Pancreas (tissue), 10 donors: ENCODE measurements around the gene KAT6B. TPM values are rescaled to one million over a fixed set of nuclear protein-coding genes. Genes with fewer than 3 reads are reported as not detected.

Experiments used
- ATAC-seq, 4 donors: fragments of 200-7000 bp; cut with Tn5 transposase; one replicate each; pipeline versions ENCODE4 v1.8.0 to v1.9.1; 2020; ENCODE audit warnings: mild to moderate bottlenecking in 4 of 4, moderate library complexity in 4 of 4
- DNase-seq, 6 donors: peaks; one replicate each; pipeline ENCODE4 v3.0.0-alpha.2; 2020
- FAIRE-seq: peaks from 2 replicates; lab custom pipeline; 2012; peaks lifted over from hg19 to GRCh38; lab: Jason Lieb, UNC
- H3K27ac ChIP-seq, 4 donors: fragments of 200-600 bp; sonication (generic); 1 replicate in 3 of 4; 2 replicates in 1 of 4; pipeline versions ENCODE4 v1.5.0 to v1.8.0; 2020
- H3K27me3 ChIP-seq, 4 donors: fragments of 200-600 bp; one replicate each; pipeline ENCODE4 v1.8.0; 2021
- H3K36me3 ChIP-seq, 3 donors: fragments of 200-600 bp; sonication (generic) in 1 of 3; one replicate each; pipeline versions ENCODE4 v1.5.0 to v1.8.0; 2020 to 2021
- H3K4me1 ChIP-seq, 3 donors: fragments of 200-600 bp; one replicate each; pipeline ENCODE4 v1.8.0; 2021
- H3K4me3 ChIP-seq, 4 donors: fragments of 200-600 bp; sonication (generic) in 2 of 4; one replicate each; pipeline versions ENCODE4 v1.5.0 to v1.8.0; 2020 to 2021
- H3K9me3 ChIP-seq, 4 donors: fragments of 200-600 bp; one replicate each; pipeline ENCODE4 v1.8.0; 2021
- WGBS, 2 donors: extraction: QIAGEN DNeasy Blood & Tissue Kit; methylation state at CpG; one replicate each; pipeline ENCODE4 v1.1.7; 2013; 5-methylcytosine and 5-hydroxymethylcytosine counted together
- intact Hi-C, 3 donors: fragments of 100-400 bp; cut with DNase I; formaldehyde crosslinking; loops; one replicate each; pipeline versions ENCODE4 v1.11.1 to v1.14.2; 2022
- polyA plus RNA-seq, 2 donors: library from polyadenylated mRNA; stranded (reverse); fragments of 200-250 nt; gene quantifications; one replicate each; pipeline ENCODE4 v1.2.3, GENCODE V29; 2013
- total RNA-seq, 6 donors: library from RNA; stranded (reverse); fragmentation: NEBNext Ultra II Directional in 4 of 6; extraction: Animal tissue kit (Norgen Biotek cat#: 25700) in 4 of 6; gene quantifications; one replicate each; pipeline versions ENCODE4 v1.2.1 to v1.2.4, GENCODE V29; 2021 to 2023
- TF ChIP-seq, protein P1 (sequence below), 4 donors: fragments of 200-600 bp; sonication (generic) in 3 of 4; IDR thresholded peaks; one replicate each; pipeline versions ENCODE4 v1.5.0 to v1.8.0; 2021; ENCODE audit warnings: antibody characterized with exemption in 4 of 4
- donor health status: healthy with polysubstance abuse.
- donor health status: DM: no; HTN: no; CAD: no; lungs with moderate emphysema.
- donor health status: DM: no; HTN: no; CAD: no.
- donor health status: control.
- donor health status: control.
- donor health status: Bipolar disorder and iron deficiency.
- donor health status: DM: yes; HTN: yes; CAD: no.
- donor health status: DM: no; HTN: no; CAD: no.
- donor health status: DM: no; HTN: no; CAD: no.
- donor health status: DM: yes; HTN: yes; CAD: no.

Gene KAT6B
- total and polyA plus RNA-seq, 8 donors = 7.6 to 28.6 (median 18.1) TPM

DNA sequence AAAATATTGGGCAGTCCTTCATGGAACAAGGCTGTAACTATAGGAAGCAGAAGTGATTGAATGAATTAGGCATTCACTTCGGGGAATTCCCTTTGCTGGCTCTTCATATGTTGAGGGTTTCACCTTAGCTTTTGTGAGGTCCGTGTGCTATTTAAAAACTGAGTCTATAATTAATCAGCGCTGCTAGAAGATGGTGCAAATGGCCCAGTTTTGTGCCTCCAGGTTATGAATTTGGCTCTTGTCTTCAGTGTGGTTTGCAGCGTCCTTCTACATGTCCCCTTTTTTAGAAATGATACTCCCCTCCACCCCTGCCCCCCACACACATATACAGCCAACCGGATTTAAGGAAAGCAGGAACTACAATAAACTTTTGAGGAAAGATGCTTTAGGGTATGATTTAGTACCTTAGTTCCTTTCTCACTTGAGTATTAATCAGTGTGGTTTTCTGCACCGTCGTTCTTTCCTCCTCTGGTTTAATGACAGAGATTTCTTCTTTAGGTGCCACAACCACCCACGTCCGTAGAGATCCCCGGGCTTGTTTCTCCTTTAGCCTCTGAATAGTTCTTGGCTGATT is 174.4 kb downstream of the KAT6B start:
- TF ChIP-seq, protein P1, sequence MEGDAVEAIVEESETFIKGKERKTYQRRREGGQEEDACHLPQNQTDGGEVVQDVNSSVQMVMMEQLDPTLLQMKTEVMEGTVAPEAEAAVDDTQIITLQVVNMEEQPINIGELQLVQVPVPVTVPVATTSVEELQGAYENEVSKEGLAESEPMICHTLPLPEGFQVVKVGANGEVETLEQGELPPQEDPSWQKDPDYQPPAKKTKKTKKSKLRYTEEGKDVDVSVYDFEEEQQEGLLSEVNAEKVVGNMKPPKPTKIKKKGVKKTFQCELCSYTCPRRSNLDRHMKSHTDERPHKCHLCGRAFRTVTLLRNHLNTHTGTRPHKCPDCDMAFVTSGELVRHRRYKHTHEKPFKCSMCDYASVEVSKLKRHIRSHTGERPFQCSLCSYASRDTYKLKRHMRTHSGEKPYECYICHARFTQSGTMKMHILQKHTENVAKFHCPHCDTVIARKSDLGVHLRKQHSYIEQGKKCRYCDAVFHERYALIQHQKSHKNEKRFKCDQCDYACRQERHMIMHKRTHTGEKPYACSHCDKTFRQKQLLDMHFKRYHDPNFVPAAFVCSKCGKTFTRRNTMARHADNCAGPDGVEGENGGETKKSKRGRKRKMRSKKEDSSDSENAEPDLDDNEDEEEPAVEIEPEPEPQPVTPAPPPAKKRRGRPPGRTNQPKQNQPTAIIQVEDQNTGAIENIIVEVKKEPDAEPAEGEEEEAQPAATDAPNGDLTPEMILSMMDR (IDR thresholded peaks at IDR 0.05) = no peak
- no peak for FAIRE-seq

DNA sequence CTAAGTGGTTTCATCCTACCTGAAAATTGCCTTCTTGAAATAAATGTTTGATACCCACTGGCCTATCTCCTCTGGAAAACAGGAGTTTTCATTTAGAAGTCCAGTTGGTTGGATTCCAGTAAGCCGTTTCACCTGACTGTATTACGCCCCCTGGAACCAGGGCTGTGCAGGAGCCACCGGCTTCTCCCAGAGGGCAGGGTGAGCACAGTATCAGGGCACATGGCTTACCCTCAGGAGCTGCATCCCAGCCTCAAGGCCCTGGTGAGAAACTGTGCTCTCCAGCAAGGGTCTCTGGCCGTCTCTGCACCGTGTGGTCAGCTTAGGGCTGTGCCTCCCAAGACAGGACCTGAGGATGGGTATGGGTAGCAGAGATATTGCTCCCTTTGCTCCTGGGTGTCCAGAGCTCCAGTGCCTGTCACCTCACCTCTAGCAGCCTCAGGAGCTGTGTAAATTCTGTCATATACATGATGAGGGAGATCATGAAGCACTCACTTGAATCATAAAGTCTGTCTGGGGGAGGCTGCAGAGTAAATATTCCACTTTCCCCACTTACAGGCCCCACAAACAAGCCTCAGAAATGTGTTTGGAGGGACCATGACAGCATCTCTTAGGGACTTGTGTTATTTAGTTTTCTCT is 175.4 kb downstream of the KAT6B start:
- no peak overlapping the region for H3K4me3 ChIP-seq
- no peak overlapping the region for H3K27ac ChIP-seq
- TF ChIP-seq, protein P1 (IDR thresholded peaks at IDR 0.05) = no peak
- no peak for ATAC-seq
- no peak for DNase-seq
- no peaks in the 10 kb centered on the region for H3K27me3 ChIP-seq
- FAIRE-seq = no peak
- intact Hi-C loops = no loop called here
- H3K36me3 ChIP-seq = peaks cover 0 to 3% (median 0%) of the 10 kb centered on the region in 3 donors
- H3K4me1 ChIP-seq = no peaks in the 10 kb centered on the region
- no peaks in the 10 kb centered on the region for H3K9me3 ChIP-seq
- WGBS, 2 donors = 88 to 89% methylated on average over 5 of the region's 5 CpGs

More for the DNA sequence above, 174.4 kb downstream of the KAT6B start:
- Histone ChIP-seq H3K36me3 (peaks cover 0 to 3% (median 0%) of the 10 kb centered on the region in 3 donors), H3K9me3 (no peaks in the 10 kb centered on the region), H3K4me1 (no peaks in the 10 kb centered on the region), H3K27ac (no peak overlapping the region), H3K4me3 (no peak overlapping the region), H3K27me3 (no peaks in the 10 kb centered on the region)
- intact Hi-C loops = no loop called here
- ATAC-seq (no peak), DNase-seq (no peak)
- 90 to 92% methylated on average over 10 of the region's 10 CpGs for WGBS, 2 donors

DNA sequence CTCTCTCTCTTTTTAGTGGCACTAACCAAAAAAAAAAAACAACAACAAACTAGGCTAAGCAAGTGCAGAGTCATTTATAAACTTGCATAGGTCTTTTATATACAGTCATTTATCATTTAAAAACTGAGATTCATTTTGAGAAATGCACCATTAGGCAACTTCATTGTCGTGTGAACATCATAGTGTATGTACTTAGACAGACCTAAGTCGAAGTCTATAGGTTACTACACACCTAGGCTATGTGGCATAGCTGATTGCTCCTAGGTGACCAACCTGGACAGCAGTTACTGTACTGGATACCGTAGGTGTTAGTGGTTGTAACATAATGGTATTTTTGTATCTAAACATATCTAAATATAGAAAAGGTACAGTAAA is 175.9 kb downstream of the KAT6B start:
- DNase-seq = no peak
- no peaks in the 10 kb centered on the region for H3K4me1 ChIP-seq
- no peak overlapping the region for H3K4me3 ChIP-seq
- no peaks in the 10 kb centered on the region for H3K27me3 ChIP-seq
- no peaks in the 10 kb centered on the region for H3K9me3 ChIP-seq
- TF ChIP-seq, protein P1 (IDR thresholded peaks at IDR 0.05) = no peak
- FAIRE-seq = no peak
- peaks cover 0 to 3% (median 0%) of the 10 kb centered on the region in 3 donors for H3K36me3 ChIP-seq
- ATAC-seq = no peak
- intact Hi-C loops = no loop called here
- 96 to 98% methylated on average over 3 of the region's 3 CpGs for WGBS, 2 donors
- H3K27ac ChIP-seq = no peak overlapping the region

DNA sequence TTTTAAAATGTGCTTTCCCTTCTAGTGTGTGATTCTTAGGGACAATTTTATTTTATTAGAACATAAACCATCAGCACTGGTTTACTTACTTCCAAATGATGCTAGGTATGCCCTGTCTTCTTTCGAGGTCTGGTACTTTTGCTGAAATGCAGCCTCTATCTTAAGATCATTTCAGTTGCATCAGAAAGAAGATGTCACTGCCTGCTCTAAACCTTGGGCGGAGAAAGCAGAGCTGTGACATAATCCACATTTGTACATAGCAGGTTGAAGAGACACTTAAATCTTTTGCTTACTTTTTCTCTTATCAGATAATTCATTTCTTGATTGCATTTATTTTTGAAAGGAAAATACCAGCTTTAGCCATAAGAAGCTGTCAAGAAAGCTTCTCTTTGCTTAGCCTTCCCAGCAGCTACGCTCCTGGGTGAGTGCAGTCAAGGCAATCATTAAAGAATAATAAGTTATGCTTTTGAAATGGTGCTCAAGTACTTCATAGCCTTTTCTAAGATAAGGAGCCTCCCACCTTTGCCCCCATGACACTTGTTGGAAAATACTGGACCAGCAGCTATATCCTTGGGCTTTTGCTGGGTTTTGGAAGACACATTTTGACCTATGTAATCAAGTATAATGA is 176.7 kb downstream of the KAT6B start:
- intact Hi-C loops = no loop called here

More for the DNA sequence above, 176.7 kb downstream of the KAT6B start:
- no peak for DNase-seq
- no peaks in the 10 kb centered on the region for H3K9me3 ChIP-seq
- no peak for ATAC-seq
- 94 to 97% methylated on average over 3 of the region's 3 CpGs for WGBS, 2 donors
- TF ChIP-seq, protein P1 (IDR thresholded peaks at IDR 0.05) = no peak
- FAIRE-seq = no peak
- no peaks in the 10 kb centered on the region for H3K4me1 ChIP-seq
- no peaks in the 10 kb centered on the region for H3K27me3 ChIP-seq
- no peak overlapping the region for H3K4me3 ChIP-seq
- no peak overlapping the region for H3K27ac ChIP-seq
- peaks cover 0 to 3% (median 0%) of the 10 kb centered on the region in 3 donors for H3K36me3 ChIP-seq
